Effector CD4-positive, alpha-beta T cell (primary cell): Measurements from ENCODE around the gene AGBL3.

Source experiments
- DNase-seq: peaks from one replicate; pipeline ENCODE4 v3.0.0-alpha.2; 2020
- total RNA-seq: gene quantifications from one replicate; lab custom pipeline; 2026; lab: John Stamatoyannopoulos, UW

The AGBL3 gene
- 2.8 reads per million, percentile 9 among the genes with 10 or more reads in this experiment for total RNA-seq

DNA sequence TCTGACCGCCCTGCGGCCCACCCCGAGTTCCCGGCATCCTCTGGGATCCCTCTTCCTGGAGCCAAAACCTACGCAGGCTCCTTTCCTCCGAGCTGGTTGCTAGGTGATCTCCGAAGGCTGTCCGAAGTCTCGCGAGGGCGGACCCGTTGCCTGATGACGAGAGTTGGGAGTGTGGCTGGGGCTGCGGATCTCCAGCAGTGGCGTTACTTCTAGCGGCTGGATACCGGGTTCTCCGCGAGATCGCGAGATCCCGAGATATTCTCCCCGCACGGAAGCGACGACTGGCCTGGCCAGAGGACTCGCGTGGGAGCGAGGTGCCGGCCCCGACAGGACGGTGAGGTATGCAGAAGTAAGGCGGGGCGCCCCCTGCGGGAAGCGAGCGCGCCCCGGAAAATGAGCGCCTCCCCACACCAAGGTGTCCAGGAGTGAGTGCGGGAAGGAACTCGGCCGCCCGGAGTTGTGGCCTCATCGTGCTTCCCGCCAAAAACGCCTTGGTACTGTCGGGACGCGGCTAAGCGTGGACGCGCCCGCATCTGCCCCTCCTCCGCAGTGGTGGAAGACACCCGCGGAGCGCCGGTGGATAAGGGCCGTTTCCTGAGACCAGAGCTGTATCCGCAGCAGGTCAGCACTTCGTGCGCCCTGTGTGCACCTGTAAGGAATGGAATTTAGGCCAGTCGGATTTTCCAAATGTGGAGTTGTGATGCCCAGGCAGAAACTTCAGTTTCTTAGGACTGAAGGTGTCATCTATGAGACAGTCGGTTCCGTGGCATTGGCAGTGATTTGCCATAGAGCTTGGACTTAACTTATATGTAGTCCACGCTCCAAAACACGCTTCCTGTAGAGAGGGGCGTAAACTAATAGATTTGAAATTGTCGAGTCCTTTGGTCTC lies at the start of gene AGBL3:
TSS of gene AGBL3 (plus strand) at position 146 of the 889 bp plus-strand sequence. CDS start 1,426 bp downstream, outside the sequence.
- DNase-seq: peak; percentile 82

- no peak for DNase-seq
Observed at GRCh38 chr7:134936893-134937510, 49.3 kb upstream of the AGBL3 start.

DNA sequence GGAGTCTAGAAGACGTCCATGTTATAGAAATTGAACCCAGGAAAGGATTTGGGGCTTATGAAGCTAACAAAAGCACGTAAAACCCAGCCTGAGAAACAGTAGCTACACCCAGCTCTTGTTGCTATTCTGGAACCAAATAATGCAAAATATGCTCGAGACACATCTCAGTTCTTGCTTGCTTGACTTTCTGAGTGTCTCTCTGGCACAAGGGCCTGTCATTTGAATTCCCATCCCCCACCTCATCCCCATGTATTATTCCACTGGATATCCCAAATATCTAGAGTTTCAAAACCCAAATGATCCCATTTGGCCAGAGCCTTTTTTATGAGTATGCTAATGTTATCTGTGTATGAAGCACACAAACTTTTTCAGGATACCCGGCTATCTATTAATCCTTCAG lies 48.2 kb upstream of the AGBL3 start:
- DNase-seq: no peak

DNA sequence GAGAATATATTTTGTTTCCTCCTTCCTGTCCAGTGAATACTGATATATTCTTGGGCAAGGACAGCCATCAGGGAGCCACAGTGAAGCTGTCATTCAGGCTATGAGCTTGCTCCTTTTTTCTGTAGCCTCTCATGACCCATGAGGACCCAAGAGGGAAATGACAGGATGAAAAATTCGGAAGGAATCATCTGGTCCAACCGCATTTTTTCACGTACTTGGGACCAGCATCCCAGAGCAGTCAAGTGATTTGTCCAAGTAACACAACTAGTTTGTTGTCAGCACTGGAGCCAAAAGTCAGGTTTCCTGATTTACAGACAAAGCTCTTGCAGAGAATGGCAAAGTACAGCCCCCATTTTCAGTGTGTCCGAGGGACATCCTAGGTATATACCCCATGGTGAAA lies 47.2 kb upstream of the AGBL3 start:
- DNase-seq: no peak

- DNase-seq: no peak
Observed at GRCh38 chr7:134940729-134941128, 45.6 kb upstream of the AGBL3 start.

GRCh38 chr7:134941185-134941900 lies 45.0 kb upstream of the AGBL3 start:
- DNase-seq: no peak

- DNase-seq: no peak
Observed at GRCh38 chr7:134941952-134942351, 44.4 kb upstream of the AGBL3 start.

- no peak for DNase-seq
Observed at GRCh38 chr7:134942690-134943466, 43.4 kb upstream of the AGBL3 start.

- no peak for DNase-seq
Observed at GRCh38 chr7:134943785-134944400, 42.4 kb upstream of the AGBL3 start.

DNA sequence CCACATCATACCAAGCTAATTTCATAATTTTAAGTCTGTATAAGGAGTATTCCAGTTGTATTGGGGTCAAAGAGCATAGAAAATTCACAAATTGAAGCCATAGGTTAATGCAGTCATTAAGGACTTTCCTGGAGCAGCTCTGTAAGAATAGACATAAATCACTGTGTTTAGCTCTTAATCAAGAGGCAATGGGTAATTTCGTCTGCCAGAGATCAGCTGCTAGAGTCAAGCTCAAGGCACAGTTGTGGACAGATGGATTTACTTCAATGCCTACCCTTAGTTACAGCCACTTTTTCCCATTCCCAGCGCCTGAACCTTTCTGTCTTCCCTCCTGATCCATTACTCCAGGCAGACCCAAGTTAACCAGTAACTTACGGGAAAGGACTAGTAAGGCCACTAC lies 40.6 kb upstream of the AGBL3 start:
- DNase-seq: no peak

- no peak for DNase-seq
Observed at GRCh38 chr7:134946260-134946659, 40.0 kb upstream of the AGBL3 start.

- no peak for DNase-seq
Observed at GRCh38 chr7:134947329-134947728, 39.0 kb upstream of the AGBL3 start.

DNA sequence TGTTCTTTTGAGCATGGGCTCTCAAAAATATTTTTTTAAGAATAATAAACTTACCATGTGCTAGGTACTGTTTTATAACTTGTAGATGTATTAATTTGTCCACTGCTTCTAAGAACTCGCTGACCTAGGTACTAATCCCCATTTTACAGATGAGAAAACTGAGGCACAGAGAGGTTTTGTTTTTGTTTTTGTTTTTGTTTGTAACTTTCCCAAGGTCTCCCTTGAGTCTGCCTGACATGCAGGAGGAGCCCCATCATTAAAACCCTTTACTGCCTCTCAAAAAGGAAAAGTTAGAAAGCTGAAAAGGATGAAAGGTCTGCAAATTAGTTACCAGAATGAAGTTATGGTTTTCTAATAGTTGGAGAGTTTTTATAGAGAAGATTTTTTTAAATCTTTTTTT lies 38.5 kb upstream of the AGBL3 start:
- DNase-seq: no peak

DNA sequence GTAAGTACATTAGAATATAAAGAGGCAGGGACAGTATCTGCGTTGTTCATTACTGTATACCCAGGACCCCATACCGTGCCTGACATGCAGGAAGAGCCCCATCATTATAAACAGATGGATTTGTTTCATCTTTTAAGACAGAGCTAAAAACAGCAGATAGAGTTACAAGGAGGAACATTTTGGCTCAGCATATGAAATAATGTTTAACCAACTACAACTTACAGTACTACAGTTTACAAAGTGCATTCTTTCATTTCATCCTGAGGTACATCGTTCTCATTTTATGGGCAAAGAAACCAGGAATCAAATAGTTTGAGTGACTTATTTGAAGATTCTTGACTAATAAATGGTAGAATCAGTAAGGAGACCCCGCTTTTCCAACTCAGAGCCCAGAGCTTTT lies 38.1 kb upstream of the AGBL3 start:
- DNase-seq: no peak

DNA sequence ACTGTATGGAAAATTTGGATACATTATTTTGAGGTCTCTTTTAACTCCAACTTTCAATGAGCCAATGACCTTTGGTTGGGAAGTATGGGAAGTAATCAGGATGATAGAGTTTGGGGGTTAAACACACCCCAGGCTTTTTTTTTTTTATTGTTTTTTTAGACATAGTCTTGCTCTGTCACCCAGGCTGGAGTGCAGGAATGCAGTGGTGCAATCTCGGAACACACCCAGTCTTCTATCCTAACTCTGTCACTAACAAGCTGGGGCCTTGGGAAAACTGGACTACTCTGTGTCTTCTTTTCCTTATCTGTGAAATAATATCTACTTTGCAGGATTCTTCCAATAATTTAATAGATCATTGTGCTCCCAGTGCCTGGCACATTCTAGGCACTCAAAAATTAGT lies 37.6 kb upstream of the AGBL3 start:
- no peak for DNase-seq

- DNase-seq: no peak
Observed at GRCh38 chr7:134949171-134949570, 37.1 kb upstream of the AGBL3 start.

DNA sequence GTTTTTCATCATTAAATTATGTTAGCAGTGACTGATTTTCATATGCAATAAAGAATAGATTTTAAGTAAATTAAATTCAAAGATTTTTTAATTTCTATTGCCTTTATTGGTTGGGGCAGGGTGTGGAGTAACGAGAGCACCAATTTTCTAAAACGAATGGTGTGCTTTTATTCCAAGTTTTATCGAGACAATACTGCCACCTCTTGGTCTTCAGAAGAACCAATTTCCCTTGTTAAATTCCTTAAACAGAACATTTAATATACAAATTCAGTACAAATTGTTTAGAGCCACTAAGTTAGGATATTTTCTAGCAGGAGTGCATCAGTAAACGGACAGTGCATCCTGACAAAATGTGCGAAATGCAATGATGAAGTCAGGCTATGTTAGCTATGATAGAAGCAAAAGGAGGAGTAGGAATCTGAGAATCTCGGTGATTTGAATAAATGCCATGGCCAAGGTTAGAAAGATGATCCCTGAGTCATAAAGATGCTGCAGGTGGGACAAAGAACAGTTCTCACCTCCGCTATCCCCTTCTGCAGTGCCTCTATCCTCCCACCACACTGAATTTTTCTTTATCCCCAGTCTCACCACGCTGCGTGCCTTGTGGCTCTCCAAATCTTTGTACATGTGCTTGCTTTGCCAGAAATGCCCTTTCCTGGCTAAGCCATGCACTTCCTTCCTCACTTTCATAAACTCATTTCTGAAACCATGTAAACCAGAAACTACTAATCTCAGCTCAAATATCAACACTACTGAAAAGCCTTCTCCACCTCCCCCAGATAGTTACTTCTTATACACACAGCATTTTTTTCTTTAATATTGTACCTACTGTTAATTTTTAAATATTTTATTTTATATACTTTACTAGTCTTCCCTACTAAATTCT lies 31.9 kb upstream of the AGBL3 start:
- no peak for DNase-seq

GRCh38 chr7:134957005-134957404 lies 29.3 kb upstream of the AGBL3 start:
- DNase-seq: no peak

- no peak for DNase-seq
Observed at GRCh38 chr7:134959810-134960209, 26.5 kb upstream of the AGBL3 start.

DNA sequence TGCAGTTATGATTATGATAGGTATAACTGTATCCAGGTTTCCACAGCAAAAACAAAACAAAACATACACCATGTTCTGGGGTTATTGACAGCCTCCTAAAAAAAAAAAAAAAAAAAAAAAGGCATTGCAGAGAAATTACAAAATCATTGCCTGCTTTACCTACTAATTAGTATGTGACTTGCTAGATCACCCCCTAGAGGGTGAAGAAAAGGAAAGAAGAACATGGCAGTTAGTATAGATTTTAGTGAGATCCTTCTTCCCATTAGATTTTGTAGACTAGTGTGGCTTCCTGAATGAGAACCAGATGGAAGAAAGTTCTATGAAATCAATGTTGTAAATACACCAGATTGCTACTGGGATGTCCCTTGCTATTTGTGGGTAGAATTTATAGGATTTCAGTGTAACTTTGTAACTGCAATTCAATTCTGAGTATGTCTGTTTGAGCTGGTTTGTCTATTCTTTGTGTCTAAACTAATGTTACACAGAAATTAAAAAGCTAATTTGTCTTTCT lies 24.0 kb upstream of the AGBL3 start:
- DNase-seq: no peak

DNA sequence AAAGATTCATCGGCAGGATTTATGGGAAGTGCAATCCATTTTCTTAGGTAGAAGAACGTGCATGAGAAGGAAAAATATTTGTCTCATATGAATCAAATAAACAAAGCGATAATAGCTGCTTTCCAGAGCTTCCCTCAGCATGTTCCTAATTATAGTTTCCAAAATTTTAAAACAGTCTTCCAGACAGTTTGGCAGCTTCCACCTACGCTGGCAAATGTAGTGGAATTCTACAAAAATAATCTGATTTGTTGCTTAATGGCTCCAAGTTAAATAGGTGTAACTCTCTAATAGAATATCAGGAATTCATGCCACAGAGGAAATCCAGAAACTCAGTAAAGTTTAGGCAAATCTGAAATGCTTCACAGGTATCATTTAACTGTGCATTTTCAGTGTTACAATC lies 23.3 kb upstream of the AGBL3 start:
- no peak for DNase-seq
